CD14-positive monocyte (primary cell): ENCODE data around the gene CD200R1L. TPM values are rescaled to one million over a fixed set of nuclear protein-coding genes. Genes with fewer than 3 reads are reported as not detected.

Experiments used
- DNase-seq, 3 donors: peaks; one replicate each; pipeline ENCODE4 v3.0.0-alpha.2; 2011 to 2022
- H2AFZ ChIP-seq: 2 replicates; pipeline ENCODE4 v1.6.0; 2012; ENCODE audit warnings: mild to moderate bottlenecking, low read depth, low read length, inconsistent platforms; ENCODE audit not compliant: insufficient read depth, poor library complexity, severe bottlenecking
- H3K27ac ChIP-seq, 2 donors: 1 replicate in 1 of 2; 2 replicates in 1 of 2; pipeline ENCODE4 v1.5.1; 2012 to 2013; ENCODE audit warnings: low read length in 2 of 2, control low read depth in 1 of 2, inconsistent platforms in 1 of 2, low read depth in 1 of 2, mild to moderate bottlenecking in 1 of 2
- H3K27me3 ChIP-seq, 2 donors: one replicate each; pipeline versions ENCODE4 v1.6.0 to v1.6.1; 2011 to 2013; ENCODE audit warnings: low read length in 2 of 2; ENCODE audit not compliant: control insufficient read depth in 2 of 2, insufficient read depth in 2 of 2
- H3K36me3 ChIP-seq, 2 donors: replicated peaks in 1 of 2; 1 replicate in 1 of 2; 2 replicates in 1 of 2; pipeline versions ENCODE4 v1.5.1 to v1.6.1; 2012 to 2013; ENCODE audit warnings: low read length in 2 of 2, control low read depth in 1 of 2, inconsistent platforms in 1 of 2, mild to moderate bottlenecking in 1 of 2; ENCODE audit not compliant: insufficient read depth in 2 of 2, control insufficient read depth in 1 of 2
- H3K4me1 ChIP-seq, 2 donors: 1 replicate in 1 of 2; 2 replicates in 1 of 2; pipeline versions ENCODE4 v1.5.1 to v1.6.1; 2012 to 2013; ENCODE audit warnings: low read length in 2 of 2, control low read depth in 1 of 2, inconsistent platforms in 1 of 2, mild to moderate bottlenecking in 1 of 2, moderate library complexity in 1 of 2; ENCODE audit not compliant: insufficient read depth in 2 of 2, control insufficient read depth in 1 of 2
- H3K4me2 ChIP-seq: replicated peaks from 2 replicates; pipeline ENCODE3; 2012; ENCODE audit warnings: low read length, moderate library complexity, mild to moderate bottlenecking; ENCODE audit not compliant: poor library complexity, severe bottlenecking; ENCODE audit errors: extremely low read depth
- H3K4me3 ChIP-seq, 3 experiments: fragments of 200-600 bp in 1 of 3; sonication (generic) in 1 of 3; replicated peaks in 1 of 3; 1 replicate in 2 of 3; 2 replicates in 1 of 3; pipeline ENCODE4 v1.5.1; 2011 to 2013; ENCODE audit warnings: low read length in 3 of 3, mild to moderate bottlenecking in 3 of 3, control low read depth in 2 of 3, low read depth in 2 of 3, inconsistent platforms in 1 of 3, moderate library complexity in 1 of 3
- H3K79me2 ChIP-seq: 2 replicates; pipeline ENCODE4 v1.6.0; 2012; ENCODE audit warnings: mild to moderate bottlenecking, control low read depth, inconsistent platforms, low read length, moderate library complexity; ENCODE audit not compliant: insufficient read depth
- H3K9ac ChIP-seq: 2 replicates; pipeline ENCODE4 v1.6.0; 2017; ENCODE audit warnings: low read length, mild to moderate bottlenecking; ENCODE audit not compliant: insufficient read depth, poor library complexity, severe bottlenecking
- H3K9me3 ChIP-seq, 2 donors: replicated peaks in 1 of 2; 1 replicate in 1 of 2; 2 replicates in 1 of 2; pipeline versions ENCODE4 v1.5.1 to v1.6.1; 2012 to 2013; ENCODE audit warnings: low read length in 2 of 2, control low read depth in 1 of 2; ENCODE audit not compliant: control insufficient read depth in 1 of 2, insufficient read depth in 1 of 2
- H4K20me1 ChIP-seq: 2 replicates; pipeline ENCODE4 v1.6.0; 2012; ENCODE audit warnings: mild to moderate bottlenecking, low read length, control low read depth, moderate library complexity; ENCODE audit not compliant: insufficient read depth
- H3K27ac Mint-ChIP-seq, 7 donors: one replicate each; pipeline ENCODE4 v1.8.0; 2020; ENCODE audit warnings: mild to moderate bottlenecking in 7 of 7, mixed read lengths in 7 of 7, moderate library complexity in 6 of 7, inconsistent platforms in 2 of 7
- H3K27me3 Mint-ChIP-seq, 3 donors: one replicate each; pipeline ENCODE4 v1.8.0; 2021 to 2022; ENCODE audit warnings: low read depth in 3 of 3, mild to moderate bottlenecking in 3 of 3, mixed read lengths in 3 of 3, moderate library complexity in 3 of 3, inconsistent platforms in 1 of 3
- H3K36me3 Mint-ChIP-seq, 2 donors: one replicate each; pipeline ENCODE4 v1.8.0; 2020; ENCODE audit warnings: mixed read lengths in 2 of 2, inconsistent platforms in 1 of 2, mild to moderate bottlenecking in 1 of 2
- H3K4me1 Mint-ChIP-seq: one replicate; pipeline ENCODE4 v1.8.0; 2020; ENCODE audit warnings: mild to moderate bottlenecking, mixed read lengths
- H3K4me3 Mint-ChIP-seq, 2 donors: one replicate each; pipeline ENCODE4 v1.8.0; 2020; ENCODE audit warnings: mild to moderate bottlenecking in 2 of 2, mixed read lengths in 2 of 2, moderate library complexity in 1 of 2
- H3K9me3 Mint-ChIP-seq, 7 donors: one replicate each; pipeline ENCODE4 v1.8.0; 2020 to 2022; ENCODE audit warnings: mixed read lengths in 7 of 7, mild to moderate bottlenecking in 6 of 7, moderate library complexity in 6 of 7, inconsistent platforms in 2 of 7
- WGBS: methylation state at CpG from one replicate; pipeline ENCODE4 v1.1.5; 2013; ENCODE audit warnings: missing lambda C conversion rate; ENCODE audit not compliant: insufficient coverage; 5-methylcytosine and 5-hydroxymethylcytosine counted together
- intact Hi-C, 2 donors: fragments of 100-400 bp; cut with micrococcal nuclease; formaldehyde crosslinking; loops; one replicate each; pipeline versions ENCODE4 v1.15.0 to v1.15.1; 2023
- polyA plus RNA-seq, 3 donors: library from polyadenylated mRNA; depleted of rRNA in 1 of 3; unstranded in 2 of 3; stranded (reverse) in 1 of 3; fragments of 300-500 nt in 2 of 3; fragments of >200 nt in 1 of 3; fragmentation: Illumina TruSeq in 2 of 3; gene quantifications; 1 replicate in 2 of 3; 2 replicates in 1 of 3; pipeline ENCODE4 v1.2.3, GENCODE V29; 2012 to 2021
- TF ChIP-seq, protein P1 (sequence below): fragments of 200-600 bp; IDR thresholded peaks from one replicate; pipeline ENCODE4 v1.8.0; 2022; ENCODE audit warnings: antibody characterized with exemption, mild to moderate bottlenecking

The CD200R1L gene
- polyA plus RNA-seq, 3 donors, result not detected

DNA sequence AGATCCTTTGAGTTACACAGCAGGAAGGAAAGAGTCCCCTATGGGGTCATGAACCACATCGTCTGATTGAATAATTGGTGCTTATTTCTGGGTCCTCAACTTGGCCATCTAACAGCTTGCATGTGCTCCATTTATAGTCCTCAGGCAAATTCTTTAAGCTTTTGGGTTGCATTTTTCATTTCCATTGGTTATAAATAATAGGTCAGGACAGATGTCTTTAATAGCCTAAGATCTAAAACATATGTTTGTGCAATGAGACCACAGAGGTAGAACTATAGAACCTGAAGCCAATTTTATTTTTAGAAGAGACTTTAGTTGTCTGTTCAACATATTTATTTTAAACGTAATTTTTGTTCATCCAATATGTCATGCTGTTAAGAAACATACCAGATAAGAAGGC, 43.2 kb downstream of the CD200R1L start:
- Histone ChIP-seq H3K4me1 (peaks cover 13 to 21% of the 10 kb centered on the region in 2 donors), H3K9me3 (no peaks in the 10 kb centered on the region), H4K20me1 (no peaks in the 10 kb centered on the region), H3K4me2 (no peak overlapping the region), H3K27me3 (no peaks in the 10 kb centered on the region), H3K36me3 (no peaks in the 10 kb centered on the region), H2AFZ (no peak overlapping the region), H3K9ac (no peak overlapping the region), H3K4me3 (no peak overlapping the region), H3K79me2 (no peaks in the 10 kb centered on the region), H3K27ac (peak overlapping the region in 1 of 2 donors; percentile 53)
- no CpG with 5 or more reads among the region's 2 CpGs for WGBS
- no peak overlapping the region for H3K27ac Mint-ChIP-seq
- DNase-seq, result no peak
- H3K4me3 Mint-ChIP-seq, result no peak overlapping the region
- TF ChIP-seq, protein P1, sequence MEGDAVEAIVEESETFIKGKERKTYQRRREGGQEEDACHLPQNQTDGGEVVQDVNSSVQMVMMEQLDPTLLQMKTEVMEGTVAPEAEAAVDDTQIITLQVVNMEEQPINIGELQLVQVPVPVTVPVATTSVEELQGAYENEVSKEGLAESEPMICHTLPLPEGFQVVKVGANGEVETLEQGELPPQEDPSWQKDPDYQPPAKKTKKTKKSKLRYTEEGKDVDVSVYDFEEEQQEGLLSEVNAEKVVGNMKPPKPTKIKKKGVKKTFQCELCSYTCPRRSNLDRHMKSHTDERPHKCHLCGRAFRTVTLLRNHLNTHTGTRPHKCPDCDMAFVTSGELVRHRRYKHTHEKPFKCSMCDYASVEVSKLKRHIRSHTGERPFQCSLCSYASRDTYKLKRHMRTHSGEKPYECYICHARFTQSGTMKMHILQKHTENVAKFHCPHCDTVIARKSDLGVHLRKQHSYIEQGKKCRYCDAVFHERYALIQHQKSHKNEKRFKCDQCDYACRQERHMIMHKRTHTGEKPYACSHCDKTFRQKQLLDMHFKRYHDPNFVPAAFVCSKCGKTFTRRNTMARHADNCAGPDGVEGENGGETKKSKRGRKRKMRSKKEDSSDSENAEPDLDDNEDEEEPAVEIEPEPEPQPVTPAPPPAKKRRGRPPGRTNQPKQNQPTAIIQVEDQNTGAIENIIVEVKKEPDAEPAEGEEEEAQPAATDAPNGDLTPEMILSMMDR, result no peak
- peaks cover 0 to 5% (median 0%) of the 10 kb centered on the region in 7 donors for H3K9me3 Mint-ChIP-seq
- H3K27me3 Mint-ChIP-seq, result peaks cover 0 to 5% (median 2%) of the 10 kb centered on the region in 3 donors
- H3K4me1 Mint-ChIP-seq, result peaks cover 29% of the 10 kb centered on the region
- intact Hi-C loops, result no loop called here
- no peaks in the 10 kb centered on the region for H3K36me3 Mint-ChIP-seq

GRCh38 chr3:112802338-112802737, 44.3 kb downstream of the CD200R1L start:
- Histone ChIP-seq H3K27me3 (no peaks in the 10 kb centered on the region), H3K4me2 (no peak overlapping the region), H4K20me1 (no peaks in the 10 kb centered on the region), H3K27ac (no peak overlapping the region), H3K4me3 (no peak overlapping the region), H2AFZ (no peak overlapping the region), H3K4me1 (peaks cover 13 to 21% of the 10 kb centered on the region in 2 donors), H3K9ac (no peak overlapping the region), H3K79me2 (no peaks in the 10 kb centered on the region), H3K9me3 (no peaks in the 10 kb centered on the region), H3K36me3 (no peaks in the 10 kb centered on the region)
- peaks cover 0 to 5% (median 0%) of the 10 kb centered on the region in 7 donors for H3K9me3 Mint-ChIP-seq
- TF ChIP-seq, protein P1, result no peak
- peaks cover 29% of the 10 kb centered on the region for H3K4me1 Mint-ChIP-seq
- H3K4me3 Mint-ChIP-seq, result no peak overlapping the region
- DNase-seq, result no peak
- H3K36me3 Mint-ChIP-seq, result no peaks in the 10 kb centered on the region
- intact Hi-C loops, result no loop called here
- H3K27ac Mint-ChIP-seq, result no peak overlapping the region
- H3K27me3 Mint-ChIP-seq, result peaks cover 0 to 5% (median 2%) of the 10 kb centered on the region in 3 donors
